K562 (cell line): ENCODE results near the gene CHST14. TPM values are rescaled to one million over a fixed set of nuclear protein-coding genes. Genes with fewer than 3 reads are reported as not detected.
A peak's percentile ranks its signal among the peaks of the same experiment; 100 is the strongest.

Experiments used
- ESRRB ChIP-seq: fragments of 250-450 bp; sonication (Bioruptor Pico); IDR thresholded peaks from 2 replicates; pipeline ENCODE4 v1.5.0; 2020; ENCODE audit warnings: mild to moderate bottlenecking, moderate library complexity, borderline replicate concordance
- TFE3 ChIP-seq: fragments of 450-650 bp; formaldehyde crosslinking; IDR thresholded peaks from 2 replicates; pipeline ENCODE4 v1.4.0; 2020; ENCODE audit warnings: mild to moderate bottlenecking, mixed read lengths
- ZBTB7A ChIP-seq: IDR thresholded peaks from 2 replicates; pipeline ENCODE4 v1.6.1; 2011; ENCODE audit warnings: low read depth, mild to moderate bottlenecking, low read length, moderate library complexity, borderline replicate concordance; ENCODE audit not compliant: control insufficient read depth
- ZNF232 ChIP-seq: sonication (generic); formaldehyde crosslinking; IDR thresholded peaks from 2 replicates; pipeline ENCODE4 v1.8.0; 2022; ENCODE audit warnings: mild to moderate bottlenecking, missing genetic modification reagents
- ZNF431 ChIP-seq: sonication (generic); formaldehyde crosslinking; IDR thresholded peaks from 2 replicates; pipeline ENCODE4 v1.8.0; 2022; ENCODE audit warnings: mild to moderate bottlenecking, missing genetic modification reagents
- ZNF740 ChIP-seq, 3 experiments: fragments of 200-800 bp in 1 of 3; sonication (Bioruptor generic) in 1 of 3; sonication (generic) in 1 of 3; formaldehyde crosslinking in 1 of 3; IDR thresholded peaks; 2 replicates each; pipeline versions ENCODE4 v1.6.1 to v1.8.0; 2016 to 2022; ENCODE audit warnings: mild to moderate bottlenecking in 2 of 3, missing compliant biosample characterization in 2 of 3, missing genetic modification characterization in 2 of 3, missing genetic modification reagents in 1 of 3
- ZNF785 ChIP-seq: fragments of 250-450 bp; sonication (Bioruptor Pico); IDR thresholded peaks from 2 replicates; pipeline ENCODE4 v1.4.0; 2020; ENCODE audit warnings: mild to moderate bottlenecking
- polyA plus RNA-seq, 8 experiments: library from polyadenylated mRNA; depleted of rRNA in 4 of 8; stranded (reverse) in 5 of 8; unstranded in 3 of 8; fragments of >200 nt; fragmentation: Nextera tagmentation in 2 of 8; fragmentation: Illumina TruSeq in 1 of 8; extraction: Ambion mirVana in 2 of 8; extraction: Trizol in 1 of 8; gene quantifications; 2 replicates each; pipeline versions ENCODE4 v1.2.1 to v1.2.3, GENCODE V29; 2011 to 2014; ENCODE audit warnings: inconsistent platforms in 1 of 8, missing spikeins in 1 of 8
- total RNA-seq, 7 experiments: library from RNA; depleted of rRNA in 6 of 7; stranded (reverse); fragments of >200 nt in 6 of 7; fragmentation: Illumina TruSeq in 2 of 7; extraction: Trizol in 2 of 7; gene quantifications; 2 replicates each; pipeline versions ENCODE4 v1.2.1 to v1.2.3, GENCODE V29; 2011 to 2021; ENCODE audit warnings: low replicate concordance in 1 of 7
- TF ChIP-seq, protein P1 (sequence below): fragments of 250-450 bp; sonication (Bioruptor Pico); IDR thresholded peaks from 2 replicates; pipeline ENCODE4 v1.5.0; 2021
- TF ChIP-seq, protein P2 (sequence below): IDR thresholded peaks from 2 replicates; pipeline ENCODE4 v1.6.1; 2012; ENCODE audit warnings: low read depth, low read length, improper control_type of control experiment, borderline replicate concordance
- TF ChIP-seq, protein P3 (sequence below): fragments of 450-650 bp; IDR thresholded peaks from 2 replicates; pipeline ENCODE4 v1.7.1; 2018; ENCODE audit warnings: mild to moderate bottlenecking, low read depth; ENCODE audit not compliant: partially characterized antibody
- TF ChIP-seq, protein P4 (sequence below): fragments of 450-650 bp; IDR thresholded peaks from 2 replicates; pipeline ENCODE4 v1.6.1; 2017; ENCODE audit warnings: antibody characterized with exemption, mild to moderate bottlenecking

CHST14 gene
- total and polyA plus RNA-seq, 9 of the 15 experiments (the other 6 are each of a cell fraction or from before 2014, with no cell fraction given) = 1.6 to 12.1 (median 4.5) TPM

DNA sequence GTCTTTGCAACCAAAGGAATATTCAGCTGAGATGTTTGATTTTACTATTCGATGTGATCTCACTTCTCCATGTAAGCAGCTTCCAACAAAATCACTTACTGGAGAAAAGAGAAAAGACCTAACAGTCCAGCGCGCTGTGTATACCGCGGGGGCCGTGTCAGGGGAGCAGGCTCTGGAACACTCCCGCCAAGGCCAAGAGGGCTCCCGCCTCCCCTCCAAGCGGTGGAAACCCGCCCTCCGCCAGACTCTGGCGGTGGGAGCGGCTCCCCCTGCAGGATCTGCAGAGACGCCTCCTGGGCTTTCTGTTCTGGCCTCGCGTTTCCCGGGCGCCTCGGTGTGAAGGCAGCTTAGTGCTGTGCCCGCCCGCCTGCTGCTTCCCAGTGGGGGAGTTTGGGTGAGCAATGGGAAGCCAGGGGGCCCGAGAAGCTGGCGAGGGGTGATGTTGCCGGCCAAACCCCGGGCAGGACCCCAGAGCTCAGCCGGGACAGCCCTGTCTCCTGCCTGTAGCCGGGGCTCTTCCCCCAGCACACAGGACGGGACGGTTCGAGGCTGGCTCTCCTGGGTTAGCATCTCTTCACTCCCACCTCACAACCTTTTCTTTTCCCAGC, 36.3 kb downstream of the CHST14 start (continued):
- TF ChIP-seq TFE3 (CRISPR knock-in tag) = no peak
- TF ChIP-seq ZNF232 (CRISPR knock-in tag) = no peak
- TF ChIP-seq ESRRB (CRISPR knock-in tag) = no peak
- TF ChIP-seq, protein P1, sequence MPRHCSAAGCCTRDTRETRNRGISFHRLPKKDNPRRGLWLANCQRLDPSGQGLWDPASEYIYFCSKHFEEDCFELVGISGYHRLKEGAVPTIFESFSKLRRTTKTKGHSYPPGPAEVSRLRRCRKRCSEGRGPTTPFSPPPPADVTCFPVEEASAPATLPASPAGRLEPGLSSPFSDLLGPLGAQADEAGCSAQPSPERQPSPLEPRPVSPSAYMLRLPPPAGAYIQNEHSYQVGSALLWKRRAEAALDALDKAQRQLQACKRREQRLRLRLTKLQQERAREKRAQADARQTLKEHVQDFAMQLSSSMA (CRISPR knock-in tag) = no peak
- TF ChIP-seq, protein P2, sequence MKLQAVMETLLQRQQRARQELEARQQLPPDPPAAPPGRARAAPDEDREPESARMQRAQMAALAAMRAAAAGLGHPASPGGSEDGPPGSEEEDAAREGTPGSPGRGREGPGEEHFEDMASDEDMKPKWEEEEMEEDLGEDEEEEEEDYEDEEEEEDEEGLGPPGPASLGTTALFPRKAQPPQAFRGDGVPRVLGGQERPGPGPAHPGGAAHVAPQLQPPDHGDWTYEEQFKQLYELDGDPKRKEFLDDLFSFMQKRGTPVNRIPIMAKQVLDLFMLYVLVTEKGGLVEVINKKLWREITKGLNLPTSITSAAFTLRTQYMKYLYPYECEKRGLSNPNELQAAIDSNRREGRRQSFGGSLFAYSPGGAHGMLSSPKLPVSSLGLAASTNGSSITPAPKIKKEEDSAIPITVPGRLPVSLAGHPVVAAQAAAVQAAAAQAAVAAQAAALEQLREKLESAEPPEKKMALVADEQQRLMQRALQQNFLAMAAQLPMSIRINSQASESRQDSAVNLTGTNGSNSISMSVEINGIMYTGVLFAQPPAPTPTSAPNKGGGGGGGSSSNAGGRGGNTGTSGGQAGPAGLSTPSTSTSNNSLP = no peak
- TF ChIP-seq ZBTB7A = peak; percentile 89
- TF ChIP-seq ZNF740 (CRISPR knock-in tag; IDR thresholded peaks at IDR 0.05) = no peak
- no peak for TF ChIP-seq ZNF740 (tag; IDR thresholded peaks at IDR 0.05)
- no peak for TF ChIP-seq ZNF785 (CRISPR knock-in tag)
- TF ChIP-seq, protein P3, sequence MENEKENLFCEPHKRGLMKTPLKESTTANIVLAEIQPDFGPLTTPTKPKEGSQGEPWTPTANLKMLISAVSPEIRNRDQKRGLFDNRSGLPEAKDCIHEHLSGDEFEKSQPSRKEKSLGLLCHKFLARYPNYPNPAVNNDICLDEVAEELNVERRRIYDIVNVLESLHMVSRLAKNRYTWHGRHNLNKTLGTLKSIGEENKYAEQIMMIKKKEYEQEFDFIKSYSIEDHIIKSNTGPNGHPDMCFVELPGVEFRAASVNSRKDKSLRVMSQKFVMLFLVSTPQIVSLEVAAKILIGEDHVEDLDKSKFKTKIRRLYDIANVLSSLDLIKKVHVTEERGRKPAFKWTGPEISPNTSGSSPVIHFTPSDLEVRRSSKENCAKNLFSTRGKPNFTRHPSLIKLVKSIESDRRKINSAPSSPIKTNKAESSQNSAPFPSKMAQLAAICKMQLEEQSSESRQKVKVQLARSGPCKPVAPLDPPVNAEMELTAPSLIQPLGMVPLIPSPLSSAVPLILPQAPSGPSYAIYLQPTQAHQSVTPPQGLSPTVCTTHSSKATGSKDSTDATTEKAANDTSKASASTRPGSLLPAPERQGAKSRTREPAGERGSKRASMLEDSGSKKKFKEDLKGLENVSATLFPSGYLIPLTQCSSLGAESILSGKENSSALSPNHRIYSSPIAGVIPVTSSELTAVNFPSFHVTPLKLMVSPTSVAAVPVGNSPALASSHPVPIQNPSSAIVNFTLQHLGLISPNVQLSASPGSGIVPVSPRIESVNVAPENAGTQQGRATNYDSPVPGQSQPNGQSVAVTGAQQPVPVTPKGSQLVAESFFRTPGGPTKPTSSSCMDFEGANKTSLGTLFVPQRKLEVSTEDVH = peak; percentile 88
- no peak for TF ChIP-seq ZNF431 (CRISPR knock-in tag)
- TF ChIP-seq, protein P4, sequence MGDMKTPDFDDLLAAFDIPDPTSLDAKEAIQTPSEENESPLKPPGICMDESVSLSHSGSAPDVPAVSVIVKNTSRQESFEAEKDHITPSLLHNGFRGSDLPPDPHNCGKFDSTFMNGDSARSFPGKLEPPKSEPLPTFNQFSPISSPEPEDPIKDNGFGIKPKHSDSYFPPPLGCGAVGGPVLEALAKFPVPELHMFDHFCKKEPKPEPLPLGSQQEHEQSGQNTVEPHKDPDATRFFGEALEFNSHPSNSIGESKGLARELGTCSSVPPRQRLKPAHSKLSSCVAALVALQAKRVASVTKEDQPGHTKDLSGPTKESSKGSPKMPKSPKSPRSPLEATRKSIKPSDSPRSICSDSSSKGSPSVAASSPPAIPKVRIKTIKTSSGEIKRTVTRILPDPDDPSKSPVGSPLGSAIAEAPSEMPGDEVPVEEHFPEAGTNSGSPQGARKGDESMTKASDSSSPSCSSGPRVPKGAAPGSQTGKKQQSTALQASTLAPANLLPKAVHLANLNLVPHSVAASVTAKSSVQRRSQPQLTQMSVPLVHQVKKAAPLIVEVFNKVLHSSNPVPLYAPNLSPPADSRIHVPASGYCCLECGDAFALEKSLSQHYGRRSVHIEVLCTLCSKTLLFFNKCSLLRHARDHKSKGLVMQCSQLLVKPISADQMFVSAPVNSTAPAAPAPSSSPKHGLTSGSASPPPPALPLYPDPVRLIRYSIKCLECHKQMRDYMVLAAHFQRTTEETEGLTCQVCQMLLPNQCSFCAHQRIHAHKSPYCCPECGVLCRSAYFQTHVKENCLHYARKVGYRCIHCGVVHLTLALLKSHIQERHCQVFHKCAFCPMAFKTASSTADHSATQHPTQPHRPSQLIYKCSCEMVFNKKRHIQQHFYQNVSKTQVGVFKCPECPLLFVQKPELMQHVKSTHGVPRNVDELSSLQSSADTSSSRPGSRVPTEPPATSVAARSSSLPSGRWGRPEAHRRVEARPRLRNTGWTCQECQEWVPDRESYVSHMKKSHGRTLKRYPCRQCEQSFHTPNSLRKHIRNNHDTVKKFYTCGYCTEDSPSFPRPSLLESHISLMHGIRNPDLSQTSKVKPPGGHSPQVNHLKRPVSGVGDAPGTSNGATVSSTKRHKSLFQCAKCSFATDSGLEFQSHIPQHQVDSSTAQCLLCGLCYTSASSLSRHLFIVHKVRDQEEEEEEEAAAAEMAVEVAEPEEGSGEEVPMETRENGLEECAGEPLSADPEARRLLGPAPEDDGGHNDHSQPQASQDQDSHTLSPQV = peak; percentile 82
